OCI-LY1 (cell line): ENCODE results near the gene PRKCZ.

Experiments
- H2AFZ ChIP-seq: fragments of 200-600 bp; sonication (generic), shearing (Covaris generic); 2 replicates; pipeline ENCODE4 v1.6.0; 2014; ENCODE audit warnings: antibody characterized with exemption, mild to moderate bottlenecking, low read length
- H3F3A ChIP-seq: fragments of 200-600 bp; sonication (generic), shearing (Covaris generic); 2 replicates; pipeline ENCODE4 v1.6.0; 2014; ENCODE audit warnings: mild to moderate bottlenecking, antibody characterized with exemption, low read length, moderate library complexity; ENCODE audit not compliant: insufficient read depth
- H3K27ac ChIP-seq: fragments of 200-600 bp; sonication (generic); 2 replicates; pipeline ENCODE4 v1.5.1; 2014; ENCODE audit warnings: low read length, mixed run types, mild to moderate bottlenecking, low read depth; ENCODE audit not compliant: poor library complexity, severe bottlenecking
- H3K27me3 ChIP-seq: fragments of 200-600 bp; sonication (generic); 2 replicates; pipeline ENCODE4 v1.6.0; 2014; ENCODE audit warnings: antibody characterized with exemption, mild to moderate bottlenecking, low read length, moderate library complexity; ENCODE audit not compliant: insufficient read depth
- H3K36me3 ChIP-seq: fragments of 200-600 bp; sonication (generic); 2 replicates; pipeline ENCODE4 v1.6.1; 2014; ENCODE audit warnings: mild to moderate bottlenecking, antibody characterized with exemption, low read length, moderate library complexity, mixed read lengths; ENCODE audit not compliant: insufficient read depth
- H3K4me1 ChIP-seq: fragments of 200-600 bp; sonication (generic); 2 replicates; pipeline ENCODE4 v1.5.1; 2014; ENCODE audit warnings: mild to moderate bottlenecking, low read length, moderate library complexity; ENCODE audit not compliant: insufficient read depth, severe bottlenecking
- H3K4me2 ChIP-seq: fragments of 200-600 bp; sonication (generic), shearing (Covaris generic); 2 replicates; pipeline ENCODE4 v1.6.1; 2014; ENCODE audit warnings: low read length
- H3K4me3 ChIP-seq: fragments of 200-600 bp; sonication (generic); 2 replicates; pipeline ENCODE4 v1.5.1; 2014; ENCODE audit warnings: low read length, low read depth, mild to moderate bottlenecking, mixed read lengths; ENCODE audit not compliant: poor library complexity, severe bottlenecking
- H3K79me2 ChIP-seq: fragments of 200-600 bp; shearing (Covaris generic); 2 replicates; pipeline ENCODE4 v1.6.1; 2016; ENCODE audit warnings: mixed run types, low read length, mixed read lengths; ENCODE audit not compliant: insufficient read depth
- H3K9ac ChIP-seq: fragments of 200-600 bp; sonication (generic), shearing (Covaris generic); 2 replicates; pipeline ENCODE4 v1.6.1; 2014; ENCODE audit warnings: mild to moderate bottlenecking, low read length, mixed read lengths
- H3K9me2 ChIP-seq: fragments of 200-600 bp; sonication (generic), shearing (Covaris generic); 2 replicates; pipeline ENCODE4 v1.6.1; 2014; ENCODE audit warnings: low read depth, mild to moderate bottlenecking, low read length, mixed read lengths
- H3K9me3 ChIP-seq: fragments of 200-600 bp; shearing (Covaris generic); 2 replicates; pipeline ENCODE4 v1.6.1; 2014; ENCODE audit warnings: low read length, mixed read lengths
- H4K20me1 ChIP-seq: fragments of 200-600 bp; sonication (generic), shearing (Covaris generic); 2 replicates; pipeline ENCODE4 v1.6.0; 2016; ENCODE audit warnings: mild to moderate bottlenecking, low read length; ENCODE audit not compliant: insufficient read depth
- EZH2 ChIP-seq: fragments of 200-600 bp; sonication (generic), shearing (Covaris generic); IDR thresholded peaks from 2 replicates; pipeline ENCODE4 v1.8.0; 2017; ENCODE audit warnings: borderline replicate concordance, mixed run types, mild to moderate bottlenecking, antibody characterized with exemption, low read length, moderate library complexity, mixed read lengths
- TF ChIP-seq, protein P1 (sequence below): fragments of 200-600 bp; sonication (generic), shearing (Covaris generic); IDR thresholded peaks from 2 replicates; pipeline ENCODE4 v1.5.1; 2017; ENCODE audit warnings: mild to moderate bottlenecking, antibody characterized with exemption, low read length, moderate library complexity, mixed read lengths

Gene PRKCZ

DNA sequence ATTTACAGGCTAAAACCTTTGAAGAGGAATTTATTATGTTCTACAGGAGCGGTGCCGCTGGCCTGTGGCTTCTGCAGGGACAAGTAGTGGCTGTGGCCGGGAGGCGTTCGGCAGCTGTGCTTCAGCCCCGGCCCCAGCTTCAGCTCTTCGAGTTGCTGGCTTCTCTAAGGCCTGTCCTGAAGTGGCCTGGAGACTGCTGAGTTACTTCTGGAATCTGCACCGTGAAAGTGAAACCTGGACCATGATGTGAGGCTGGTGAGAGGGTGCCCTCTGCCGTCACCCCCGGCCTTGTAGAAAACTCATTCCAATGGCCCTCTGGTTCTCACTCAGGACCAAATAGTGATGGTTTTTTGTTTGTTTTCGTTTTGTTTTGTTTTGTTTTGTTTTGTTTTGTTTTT is 48.1 kb downstream of the PRKCZ start:
- no peaks in the 10 kb centered on the region for H3K9me2 ChIP-seq

DNA sequence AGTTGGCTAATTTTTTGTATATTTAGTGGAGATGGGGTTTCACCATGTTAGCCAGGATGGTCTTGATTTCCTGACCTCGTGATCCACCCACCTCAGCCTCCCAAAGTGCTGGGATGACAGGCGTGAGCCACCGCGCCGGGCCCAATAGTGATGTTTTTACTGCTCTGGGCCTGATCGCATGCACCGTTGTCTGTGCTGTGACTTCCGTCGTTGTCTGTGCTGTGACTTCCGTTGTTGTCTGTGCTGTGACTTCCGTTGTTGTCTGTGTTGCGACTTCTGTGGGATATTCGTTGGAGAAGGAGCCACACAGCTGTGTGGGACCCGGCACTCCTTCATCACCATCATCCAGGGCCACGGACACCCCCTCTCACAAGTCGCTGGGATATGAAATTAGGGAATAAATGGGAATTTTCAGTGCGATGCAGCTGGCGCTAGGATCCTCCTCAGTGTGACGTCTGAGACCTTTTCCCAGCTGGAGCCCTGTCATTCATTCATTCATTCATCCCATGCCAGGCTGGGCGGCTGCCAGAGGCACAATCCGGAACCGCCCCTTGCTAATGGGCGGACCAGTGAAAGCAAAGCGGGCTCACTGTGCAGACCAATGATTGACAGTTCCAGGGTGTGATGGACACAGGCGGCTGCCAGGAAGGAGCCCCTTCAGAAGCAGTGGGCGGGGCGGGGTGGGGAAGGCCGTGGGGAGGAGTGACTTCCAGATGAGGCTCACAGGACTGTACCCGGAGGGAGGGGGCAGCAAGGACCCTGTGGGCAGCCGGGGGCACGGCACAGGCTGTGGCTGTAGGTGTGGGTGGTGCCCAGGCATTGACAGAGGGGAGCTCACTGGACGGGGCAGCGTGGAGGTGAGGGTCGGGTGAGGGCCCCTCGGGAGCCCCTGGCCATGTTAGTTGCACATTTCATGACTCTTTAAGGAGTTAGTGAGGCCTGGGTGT is 48.9 kb downstream of the PRKCZ start:
- H3K9ac ChIP-seq, result no peak overlapping the region
- H3K9me2 ChIP-seq, result no peaks in the 10 kb centered on the region
- H3K9me3 ChIP-seq, result peaks cover 7% of the 10 kb centered on the region; the same call in 1 of the 2 replicates
- H3F3A ChIP-seq, result no peaks in the 10 kb centered on the region
- no peak overlapping the region for H3K4me2 ChIP-seq
- no peaks in the 10 kb centered on the region; the same call in 1 of the 2 replicates for H3K27me3 ChIP-seq
- no peak overlapping the region for H3K27ac ChIP-seq
- H4K20me1 ChIP-seq, result no peaks in the 10 kb centered on the region
- no peak for TF ChIP-seq EZH2
- TF ChIP-seq, protein P1, sequence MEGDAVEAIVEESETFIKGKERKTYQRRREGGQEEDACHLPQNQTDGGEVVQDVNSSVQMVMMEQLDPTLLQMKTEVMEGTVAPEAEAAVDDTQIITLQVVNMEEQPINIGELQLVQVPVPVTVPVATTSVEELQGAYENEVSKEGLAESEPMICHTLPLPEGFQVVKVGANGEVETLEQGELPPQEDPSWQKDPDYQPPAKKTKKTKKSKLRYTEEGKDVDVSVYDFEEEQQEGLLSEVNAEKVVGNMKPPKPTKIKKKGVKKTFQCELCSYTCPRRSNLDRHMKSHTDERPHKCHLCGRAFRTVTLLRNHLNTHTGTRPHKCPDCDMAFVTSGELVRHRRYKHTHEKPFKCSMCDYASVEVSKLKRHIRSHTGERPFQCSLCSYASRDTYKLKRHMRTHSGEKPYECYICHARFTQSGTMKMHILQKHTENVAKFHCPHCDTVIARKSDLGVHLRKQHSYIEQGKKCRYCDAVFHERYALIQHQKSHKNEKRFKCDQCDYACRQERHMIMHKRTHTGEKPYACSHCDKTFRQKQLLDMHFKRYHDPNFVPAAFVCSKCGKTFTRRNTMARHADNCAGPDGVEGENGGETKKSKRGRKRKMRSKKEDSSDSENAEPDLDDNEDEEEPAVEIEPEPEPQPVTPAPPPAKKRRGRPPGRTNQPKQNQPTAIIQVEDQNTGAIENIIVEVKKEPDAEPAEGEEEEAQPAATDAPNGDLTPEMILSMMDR, result no peak
- no peak overlapping the region for H2AFZ ChIP-seq
- H3K36me3 ChIP-seq, result no peaks in the 10 kb centered on the region; the same call in 1 of the 2 replicates
- H3K79me2 ChIP-seq, result no peaks in the 10 kb centered on the region
- no peak overlapping the region for H3K4me3 ChIP-seq
- no peaks in the 10 kb centered on the region for H3K4me1 ChIP-seq

More for the DNA sequence above, 48.1 kb downstream of the PRKCZ start:
- Histone ChIP-seq H3K9me3 (peaks cover 7% of the 10 kb centered on the region; the same call in 1 of the 2 replicates), H3K4me1 (no peaks in the 10 kb centered on the region), H3K4me3 (no peak overlapping the region), H3K27me3 (no peaks in the 10 kb centered on the region; the same call in 1 of the 2 replicates), H3F3A (no peaks in the 10 kb centered on the region), H4K20me1 (no peaks in the 10 kb centered on the region), H3K36me3 (no peaks in the 10 kb centered on the region; the same call in 1 of the 2 replicates), H3K9ac (no peak overlapping the region), H2AFZ (no peak overlapping the region), H3K79me2 (no peaks in the 10 kb centered on the region), H3K4me2 (no peak overlapping the region), H3K27ac (no peak overlapping the region)
- no peak for TF ChIP-seq EZH2
- TF ChIP-seq, protein P1, result no peak

DNA sequence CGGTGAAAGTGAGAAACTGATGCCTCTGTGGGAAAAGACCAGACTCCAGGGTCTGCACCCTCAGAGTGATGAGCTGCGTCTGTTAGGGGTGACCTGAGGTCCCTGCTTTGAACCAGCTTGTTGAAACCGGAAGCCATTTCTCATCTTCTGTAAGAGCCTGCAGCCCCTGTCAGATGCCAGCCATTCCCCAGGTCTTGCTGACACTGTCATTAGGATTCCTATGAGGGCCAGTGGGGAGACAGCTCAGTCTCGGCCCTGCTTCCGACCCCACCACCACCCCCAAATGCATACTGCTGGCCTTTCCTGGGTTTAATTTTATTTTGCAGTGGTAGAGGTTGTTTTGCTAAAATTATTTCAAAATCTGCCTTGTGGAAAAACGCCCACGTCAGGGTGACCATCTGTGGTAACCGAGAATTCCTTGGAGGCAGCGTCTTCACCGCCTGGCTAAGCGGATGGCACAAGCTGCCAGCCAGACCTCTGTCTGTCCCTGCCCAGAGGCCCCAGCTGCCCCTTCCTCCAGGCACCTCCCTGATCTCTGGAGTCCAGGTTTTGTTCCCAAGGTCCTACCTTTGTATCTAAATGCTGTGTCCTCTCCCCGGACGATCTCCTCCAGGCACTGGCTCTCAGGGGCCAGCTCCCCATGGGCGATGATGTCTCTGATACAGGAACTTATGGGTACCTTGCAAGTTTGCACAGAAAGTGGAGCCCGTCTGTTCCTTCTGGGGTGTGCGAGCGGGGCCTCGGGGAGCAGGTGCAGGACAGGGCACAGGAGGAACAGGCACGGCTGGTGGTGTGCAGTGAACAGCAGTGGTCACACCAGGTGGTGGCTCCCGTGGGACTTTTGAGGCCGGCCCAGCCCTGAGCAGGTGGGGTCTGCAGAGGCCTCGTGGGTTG is 49.9 kb downstream of the PRKCZ start:
- Histone ChIP-seq H4K20me1 (no peaks in the 10 kb centered on the region), H3K4me2 (no peak overlapping the region), H3K4me3 (no peak overlapping the region), H3K9ac (no peak overlapping the region), H3K27ac (no peak overlapping the region), H3K9me3 (peaks cover 7% of the 10 kb centered on the region; the same call in 1 of the 2 replicates), H3K79me2 (no peaks in the 10 kb centered on the region), H2AFZ (no peak overlapping the region), H3K4me1 (no peaks in the 10 kb centered on the region), H3F3A (no peaks in the 10 kb centered on the region), H3K9me2 (no peaks in the 10 kb centered on the region), H3K36me3 (no peaks in the 10 kb centered on the region; the same call in 1 of the 2 replicates), H3K27me3 (no peaks in the 10 kb centered on the region; the same call in 1 of the 2 replicates)
- no peak for TF ChIP-seq EZH2
- TF ChIP-seq, protein P1, result no peak
